Subcutaneous adipose tissue (tissue), 4 donors: Measurements from ENCODE around the gene LCA5L. TPM values are rescaled to one million over a fixed set of nuclear protein-coding genes. Genes with fewer than 3 reads are reported as not detected.

ENCODE experiments used
- small RNA-seq: library from RNA; depleted of rRNA; stranded (forward); fragments of <200 nt; gene quantifications from one replicate; pipeline ENCODE3, GENCODE V24; 2016
- total RNA-seq, 4 donors: library from RNA; depleted of rRNA; stranded (reverse); fragments of >200 nt; gene quantifications; one replicate each; pipeline ENCODE4 v1.1.0, GENCODE V29; 2016
- TF ChIP-seq, protein P1 (sequence below): fragments of 450-650 bp; IDR thresholded peaks from one replicate; pipeline ENCODE4 v1.5.1; 2016; ENCODE audit warnings: low read depth, mild to moderate bottlenecking, control low read depth, antibody characterized with exemption, moderate library complexity

The LCA5L gene
- total RNA-seq, 4 donors from 2014 or later: 0.33 to 2.1 (median 0.50) TPM

DNA sequence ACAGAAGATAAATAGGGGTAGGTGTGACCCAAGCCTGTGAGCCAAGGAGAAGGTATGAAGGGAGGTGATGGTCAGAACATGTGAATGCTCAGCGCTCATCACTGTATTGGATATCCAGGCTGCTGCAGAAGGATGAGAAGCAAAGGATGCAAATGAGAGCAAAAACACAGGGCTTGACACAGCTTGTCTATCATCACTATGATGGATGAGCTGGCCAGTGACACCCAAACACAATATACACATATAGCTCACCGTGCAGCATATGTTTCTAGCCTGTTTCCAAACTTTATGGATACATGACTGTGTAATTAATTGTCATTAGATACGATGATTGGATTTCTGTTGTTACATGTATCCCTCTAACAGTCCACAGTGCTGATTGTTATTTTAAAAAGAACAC is 82.8 kb downstream of the LCA5L start:
- TF ChIP-seq, protein P1, sequence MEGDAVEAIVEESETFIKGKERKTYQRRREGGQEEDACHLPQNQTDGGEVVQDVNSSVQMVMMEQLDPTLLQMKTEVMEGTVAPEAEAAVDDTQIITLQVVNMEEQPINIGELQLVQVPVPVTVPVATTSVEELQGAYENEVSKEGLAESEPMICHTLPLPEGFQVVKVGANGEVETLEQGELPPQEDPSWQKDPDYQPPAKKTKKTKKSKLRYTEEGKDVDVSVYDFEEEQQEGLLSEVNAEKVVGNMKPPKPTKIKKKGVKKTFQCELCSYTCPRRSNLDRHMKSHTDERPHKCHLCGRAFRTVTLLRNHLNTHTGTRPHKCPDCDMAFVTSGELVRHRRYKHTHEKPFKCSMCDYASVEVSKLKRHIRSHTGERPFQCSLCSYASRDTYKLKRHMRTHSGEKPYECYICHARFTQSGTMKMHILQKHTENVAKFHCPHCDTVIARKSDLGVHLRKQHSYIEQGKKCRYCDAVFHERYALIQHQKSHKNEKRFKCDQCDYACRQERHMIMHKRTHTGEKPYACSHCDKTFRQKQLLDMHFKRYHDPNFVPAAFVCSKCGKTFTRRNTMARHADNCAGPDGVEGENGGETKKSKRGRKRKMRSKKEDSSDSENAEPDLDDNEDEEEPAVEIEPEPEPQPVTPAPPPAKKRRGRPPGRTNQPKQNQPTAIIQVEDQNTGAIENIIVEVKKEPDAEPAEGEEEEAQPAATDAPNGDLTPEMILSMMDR: no peak

DNA sequence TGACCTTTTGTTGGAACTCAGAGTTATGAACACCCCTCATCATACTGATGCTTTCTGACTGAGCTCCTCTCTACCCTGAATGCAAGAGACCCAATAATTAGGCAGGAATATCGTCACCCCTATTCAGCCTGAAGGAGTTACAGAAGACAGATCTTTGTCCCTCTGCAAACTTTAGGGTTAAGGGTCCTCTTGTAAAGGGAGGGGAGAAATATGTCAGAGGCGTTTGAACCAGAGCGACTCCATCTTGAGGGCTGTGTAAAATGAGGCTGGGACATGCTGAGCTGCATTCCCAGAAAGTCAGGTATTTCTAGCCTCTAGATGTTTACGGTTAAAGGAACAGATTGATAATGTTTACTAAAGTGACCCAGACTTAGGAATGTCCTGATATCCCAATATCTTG is 86.2 kb downstream of the LCA5L start:
- TF ChIP-seq, protein P1: no peak

Small RNA genes within 50 kb of the gene (small RNA-seq; reads per million reads assigned to genes)
- not detected for gene MIR6508

Other genes starting within 250 kb of the LCA5L start
- gene BRWD1, start 132.1 kb downstream of the LCA5L start, total RNA-seq: 10 to 100 TPM; 60.3 to 74.4 (median 68.7) TPM
- 10 to 100 TPM; 41.6 to 85.0 (median 57.6) TPM for gene HMGN1, start 96.7 kb downstream of the LCA5L start, total RNA-seq
- gene SH3BGR, start 6.2 kb upstream of the LCA5L start, total RNA-seq: 1 to 10 TPM in 3 of 4 donors, not detected in 1; 1.1 to 6.6 (median 5.1) TPM
- gene B3GALT5, start 167.2 kb upstream of the LCA5L start, total RNA-seq: under 1 TPM in 1 of 4 donors, not detected in 3; under 0.01 TPM